ENCODE measurements around the gene PLEKHA5.
A peak's percentile ranks its signal among the peaks of the same experiment; 100 is the strongest.

PLEKHA5 gene

GRCh38 chr12:19223695-19224094 lies 94.2 kb downstream of the PLEKHA5 start:
- peak; percentile 68 for ATAC-seq
- no peak for TF ChIP-seq CSRNP3 (CRISPR knock-in tag; IDR thresholded peaks at IDR 0.05)
- no peak for TF ChIP-seq TSHZ2 (CRISPR knock-in tag; IDR thresholded peaks at IDR 0.05)
- no peak for TF ChIP-seq RARB (CRISPR knock-in tag; IDR thresholded peaks at IDR 0.05)
- no peak for TF ChIP-seq ZNF565 (CRISPR knock-in tag; conservative IDR thresholded peaks at IDR 0.05; ENCODE audit: low read depth)
- no peak for TF ChIP-seq ARNTL (CRISPR knock-in tag; IDR thresholded peaks at IDR 0.05; ENCODE audit: borderline replicate concordance, low read depth)
- TF ChIP-seq OSR1 (CRISPR knock-in tag; IDR thresholded peaks at IDR 0.05), result no peak
- TF ChIP-seq CREB5 (CRISPR knock-in tag; IDR thresholded peaks at IDR 0.05; ENCODE audit: low read depth), result no peak
- no peak for TF ChIP-seq PATZ1 (CRISPR knock-in tag; IDR thresholded peaks at IDR 0.05; ENCODE audit: borderline replicate concordance)
- no peak for TF ChIP-seq ZNF8 (CRISPR knock-in tag; IDR thresholded peaks at IDR 0.05)
- TF ChIP-seq BACH2 (CRISPR knock-in tag; IDR thresholded peaks at IDR 0.05; ENCODE audit: borderline replicate concordance), result no peak
- TF ChIP-seq TCF4 (CRISPR knock-in tag; IDR thresholded peaks at IDR 0.05; ENCODE audit: borderline replicate concordance), result no peak

GRCh38 chr12:19224746-19225145 lies 95.2 kb downstream of the PLEKHA5 start:
- ATAC-seq, result no peak
- TF ChIP-seq ISL1 (CRISPR knock-in tag; IDR thresholded peaks at IDR 0.05), result no peak
- TF ChIP-seq CSDC2 (CRISPR knock-in tag; IDR thresholded peaks at IDR 0.05), result no peak
- TF ChIP-seq BACH2 (CRISPR knock-in tag; IDR thresholded peaks at IDR 0.05; ENCODE audit: borderline replicate concordance), result no peak
- no peak for TF ChIP-seq ZFP3 (CRISPR knock-in tag; IDR thresholded peaks at IDR 0.05)
- TF ChIP-seq ESRRG (CRISPR knock-in tag; IDR thresholded peaks at IDR 0.05), result no peak
- TF ChIP-seq ZNF565 (CRISPR knock-in tag; conservative IDR thresholded peaks at IDR 0.05; ENCODE audit: low read depth), result no peak
- TF ChIP-seq ZC3H10 (CRISPR knock-in tag; IDR thresholded peaks at IDR 0.05), result no peak
- TF ChIP-seq TSHZ2 (CRISPR knock-in tag; IDR thresholded peaks at IDR 0.05), result no peak
- TF ChIP-seq OSR1 (CRISPR knock-in tag; IDR thresholded peaks at IDR 0.05), result no peak
- TF ChIP-seq GLIS3 (CRISPR knock-in tag; IDR thresholded peaks at IDR 0.05), result no peak
- no peak for TF ChIP-seq SNAI2 (CRISPR knock-in tag; IDR thresholded peaks at IDR 0.05)
- TF ChIP-seq ZNF8 (CRISPR knock-in tag; IDR thresholded peaks at IDR 0.05), result no peak
- no peak for TF ChIP-seq POU6F1 (CRISPR knock-in tag; IDR thresholded peaks at IDR 0.05; ENCODE audit: borderline replicate concordance, low read depth)
- TF ChIP-seq PPARA (CRISPR knock-in tag; IDR thresholded peaks at IDR 0.05; ENCODE audit: borderline replicate concordance), result no peak
- no peak for TF ChIP-seq ZFP30 (CRISPR knock-in tag; IDR thresholded peaks at IDR 0.05)
- no peak for TF ChIP-seq CSRNP3 (CRISPR knock-in tag; IDR thresholded peaks at IDR 0.05)

All from SK-N-SH treated with all-trans-retinoic acid at 6 μM for 48 hours (cell line).